ENCODE data around the gene BMPR1A.

BMPR1A gene

DNA sequence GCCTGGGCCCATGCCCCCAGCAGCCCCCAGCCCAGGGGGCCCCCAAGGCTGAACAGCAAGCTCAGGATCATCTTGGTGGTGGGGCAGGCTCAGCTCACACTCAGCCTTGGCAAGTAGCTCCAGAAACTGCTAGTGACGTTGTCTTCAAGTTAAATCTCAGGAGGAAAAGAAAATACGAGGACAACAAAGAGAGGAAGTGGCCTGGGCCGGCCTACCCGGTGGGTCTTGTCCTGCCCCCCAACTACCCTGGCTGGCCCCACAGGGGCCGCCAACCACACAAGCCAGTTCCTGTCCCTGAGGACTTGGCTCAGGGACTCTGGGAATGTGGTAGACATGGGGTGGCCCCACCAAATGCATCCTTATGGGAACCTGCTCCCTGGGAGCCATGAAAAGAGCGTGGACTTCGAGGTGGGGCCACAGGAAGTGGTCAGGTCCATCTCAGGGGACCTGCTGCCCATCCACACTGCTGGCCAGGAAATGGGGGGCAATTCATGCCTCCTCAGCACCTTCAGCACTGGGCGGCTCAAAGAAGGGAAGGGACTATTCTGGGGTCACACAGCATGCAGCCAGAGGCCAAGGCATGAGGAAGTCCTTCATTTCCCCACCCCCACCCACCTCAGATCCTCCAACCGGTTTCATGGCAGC, 201.2 kb downstream of the BMPR1A start, which contains the start of gene MMRN2:
TSS of gene MMRN2 (minus strand) at position 145 of the 645 bp plus-strand sequence. CDS start at position 71, 74 bp downstream.
- H3K79me1 ChIP-seq (ENCODE audit: low read length), result peaks cover 13% of the 10 kb centered on the region
- H2BK12ac ChIP-seq (ENCODE audit: low read length), result peak within 1 kb of the TSS; percentile 44
- no peaks in the 10 kb centered on the region for H3K36me3 ChIP-seq (ENCODE audit: control insufficient read depth in 1 of 2, insufficient read depth in 2 of 2, low read length in 2 of 2)
- peaks cover 2% of the 10 kb centered on the region for H3K79me2 ChIP-seq (ENCODE audit: control insufficient read depth, insufficient read depth, low read length, poor library complexity)
- peak within 1 kb of the TSS; percentile 26 for H3K14ac ChIP-seq (ENCODE audit: low read length)
- DNase-seq, result no peak
- H3K27me3 ChIP-seq (ENCODE audit: insufficient read depth, low read length), result no peaks in the 10 kb centered on the region
- H3K4ac ChIP-seq (ENCODE audit: low read depth, low read length), result no peak within 1 kb of the TSS
- H4K12ac ChIP-seq (ENCODE audit: low read depth, low read length), result no peak within 1 kb of the TSS
- H3K4me3 ChIP-seq (ENCODE audit: low read depth, low read length), result no peak within 1 kb of the TSS
- H3K4me2 ChIP-seq (ENCODE audit: low read length), result no peak within 1 kb of the TSS
- H2AK5ac ChIP-seq (ENCODE audit: low read length), result peak within 1 kb of the TSS; percentile 48
- no peak within 1 kb of the TSS for H3K27ac ChIP-seq (ENCODE audit: low read depth, low read length)
- no peak within 1 kb of the TSS for H3K23ac ChIP-seq (ENCODE audit: low read length)
- H2BK5ac ChIP-seq (ENCODE audit: low read depth, low read length, poor library complexity), result no peak within 1 kb of the TSS
- H2AFZ ChIP-seq (ENCODE audit: insufficient read depth, low read length, poor library complexity), result no peak within 1 kb of the TSS
- WGBS (ENCODE audit: extremely low coverage, insufficient coverage, insufficient read length), result no CpG with 5 or more reads among the region's 9 CpGs
- no peak within 1 kb of the TSS for H3K9ac ChIP-seq (ENCODE audit: low read length)
- H4K91ac ChIP-seq (ENCODE audit: low read depth, low read length), result peak within 1 kb of the TSS; percentile 20
- H3K18ac ChIP-seq (ENCODE audit: low read length), result no peak within 1 kb of the TSS
- peaks cover 34 to 45% of the 10 kb centered on the region in 2 experiments for H3K4me1 ChIP-seq (ENCODE audit: control insufficient read depth in 1 of 2, insufficient read depth in 2 of 2, low read length in 2 of 2)
- peaks cover 12% of the 10 kb centered on the region for H3K9me3 ChIP-seq (ENCODE audit: insufficient read depth, low read depth, low read length)
- no peak within 1 kb of the TSS for H4K8ac ChIP-seq (ENCODE audit: low read depth, low read length)
- no peak within 1 kb of the TSS for H2BK120ac ChIP-seq (ENCODE audit: insufficient read depth, low read length, poor library complexity)

DNA sequence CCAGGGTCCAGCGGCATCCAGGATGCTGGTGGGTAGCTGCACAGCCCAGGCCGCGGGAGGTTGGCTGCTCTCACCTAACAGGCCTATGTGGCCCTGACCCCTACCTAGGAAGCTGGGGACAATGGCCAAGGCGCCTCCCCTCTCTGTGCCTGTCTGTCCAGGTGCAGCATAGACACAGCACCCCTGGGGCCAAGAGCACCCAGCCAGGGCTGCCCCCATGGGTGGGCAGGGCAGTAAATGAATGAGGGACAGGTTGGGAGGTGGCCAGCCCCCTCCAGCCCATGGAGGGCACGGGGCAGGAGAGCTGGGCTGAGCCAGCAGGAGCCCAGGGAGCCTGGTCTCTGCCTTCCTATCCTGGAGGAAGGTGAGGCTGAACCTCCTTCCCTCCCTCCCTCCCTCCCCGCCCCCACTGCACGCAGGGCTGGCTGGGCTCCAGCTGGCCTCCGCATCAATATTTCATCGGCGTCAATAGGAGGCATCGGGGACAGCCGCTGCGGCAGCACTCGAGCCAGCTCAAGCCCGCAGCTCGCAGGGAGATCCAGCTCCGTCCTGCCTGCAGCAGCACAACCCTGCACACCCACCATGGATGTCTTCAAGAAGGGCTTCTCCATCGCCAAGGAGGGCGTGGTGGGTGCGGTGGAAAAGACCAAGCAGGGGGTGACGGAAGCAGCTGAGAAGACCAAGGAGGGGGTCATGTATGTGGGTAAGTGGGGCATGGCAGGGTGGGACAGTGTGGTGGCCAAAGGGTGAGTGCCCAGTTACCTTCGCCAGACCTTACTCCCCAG, 201.9 kb downstream of the BMPR1A start, which contains the start of gene SNCG:
TSS of gene SNCG (plus strand) at position 484 of the 785 bp plus-strand sequence. CDS start at position 583, 99 bp downstream.
- H3K27me3 ChIP-seq (ENCODE audit: insufficient read depth, low read length), result no peaks in the 10 kb centered on the region
- no CpG with 5 or more reads among the region's 22 CpGs for WGBS (ENCODE audit: extremely low coverage, insufficient coverage, insufficient read length)
- peaks cover 12% of the 10 kb centered on the region for H3K9me3 ChIP-seq (ENCODE audit: insufficient read depth, low read depth, low read length)
- no peak within 1 kb of the TSS for H2BK5ac ChIP-seq (ENCODE audit: low read depth, low read length, poor library complexity)
- H3K79me2 ChIP-seq (ENCODE audit: control insufficient read depth, insufficient read depth, low read length, poor library complexity), result peaks cover 2% of the 10 kb centered on the region
- H2BK120ac ChIP-seq (ENCODE audit: insufficient read depth, low read length, poor library complexity), result peak within 1 kb of the TSS; percentile 34
- H3K18ac ChIP-seq (ENCODE audit: low read length), result peak within 1 kb of the TSS; percentile 27
- peak within 1 kb of the TSS; percentile 48 for H2AK5ac ChIP-seq (ENCODE audit: low read length)
- H4K8ac ChIP-seq (ENCODE audit: low read depth, low read length), result peak within 1 kb of the TSS; percentile 42
- H3K36me3 ChIP-seq (ENCODE audit: control insufficient read depth in 1 of 2, insufficient read depth in 2 of 2, low read length in 2 of 2), result no peaks in the 10 kb centered on the region
- H3K23ac ChIP-seq (ENCODE audit: low read length), result no peak within 1 kb of the TSS
- H2BK12ac ChIP-seq (ENCODE audit: low read length), result peak within 1 kb of the TSS; percentile 44
- H3K4ac ChIP-seq (ENCODE audit: low read depth, low read length), result no peak within 1 kb of the TSS
- H3K9ac ChIP-seq (ENCODE audit: low read length), result no peak within 1 kb of the TSS
- H3K14ac ChIP-seq (ENCODE audit: low read length), result peak within 1 kb of the TSS; percentile 55
- peaks cover 13% of the 10 kb centered on the region for H3K79me1 ChIP-seq (ENCODE audit: low read length)
- no peak within 1 kb of the TSS for H3K4me2 ChIP-seq (ENCODE audit: low read length)
- no peak within 1 kb of the TSS for H3K27ac ChIP-seq (ENCODE audit: low read depth, low read length)
- H4K91ac ChIP-seq (ENCODE audit: low read depth, low read length), result peak within 1 kb of the TSS; percentile 69
- peaks cover 34 to 45% of the 10 kb centered on the region in 2 experiments for H3K4me1 ChIP-seq (ENCODE audit: control insufficient read depth in 1 of 2, insufficient read depth in 2 of 2, low read length in 2 of 2)
- no peak within 1 kb of the TSS for H3K4me3 ChIP-seq (ENCODE audit: low read depth, low read length)
- H2AFZ ChIP-seq (ENCODE audit: insufficient read depth, low read length, poor library complexity), result peak within 1 kb of the TSS; percentile 0
- DNase-seq, result no peak
- no peak within 1 kb of the TSS for H4K12ac ChIP-seq (ENCODE audit: low read depth, low read length)

DNA sequence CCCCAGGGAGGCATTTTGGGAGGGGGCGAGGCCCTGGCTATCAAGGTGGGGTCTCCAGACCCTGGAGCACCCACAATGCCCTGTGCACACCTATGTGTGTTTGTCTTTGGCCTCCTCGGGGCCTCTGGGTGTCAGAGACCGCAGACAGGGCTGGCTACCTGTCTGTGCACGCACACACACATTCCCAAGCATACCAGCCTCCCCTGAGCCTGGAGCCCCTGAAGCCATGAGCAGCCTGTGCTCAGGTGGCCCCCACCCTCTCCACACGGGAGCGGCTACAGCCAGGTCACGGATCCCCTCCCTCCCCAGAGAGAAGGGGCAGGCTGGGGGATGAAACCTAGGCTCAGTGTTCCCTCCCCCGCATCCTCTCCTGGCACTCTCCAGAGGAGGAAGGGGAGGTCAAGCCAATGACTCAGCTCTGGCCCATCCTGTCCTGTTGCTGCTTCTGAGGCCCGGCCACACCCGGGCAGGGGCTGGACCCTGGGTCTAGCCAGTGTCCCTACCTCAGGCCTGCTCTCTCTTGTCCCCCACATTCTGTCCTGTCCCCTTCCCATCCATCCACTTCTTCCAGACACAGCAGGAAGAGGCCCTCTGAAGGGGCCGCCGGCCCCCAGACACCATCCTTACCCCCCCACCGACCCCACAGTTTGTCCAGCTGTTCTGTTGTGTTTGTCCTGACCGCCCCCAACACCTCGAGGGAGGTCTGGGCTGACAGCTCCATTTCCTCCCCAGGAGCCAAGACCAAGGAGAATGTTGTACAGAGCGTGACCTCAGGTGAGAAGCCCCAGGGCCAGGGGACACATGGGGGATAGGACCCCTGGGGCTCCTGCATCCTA, 202.7 kb downstream of the BMPR1A start:
- Histone ChIP-seq H3K4me1 (ENCODE audit: control insufficient read depth in 1 of 2, insufficient read depth in 2 of 2, low read length in 2 of 2) (peaks cover 29 to 39% of the 10 kb centered on the region in 2 experiments), H3K27me3 (ENCODE audit: insufficient read depth, low read length) (no peaks in the 10 kb centered on the region), H3K79me1 (ENCODE audit: low read length) (peaks cover 9% of the 10 kb centered on the region), H4K91ac (ENCODE audit: low read depth, low read length) (peak overlapping the region; percentile 69), H4K12ac (ENCODE audit: low read depth, low read length) (no peak overlapping the region), H2BK12ac (ENCODE audit: low read length) (peak overlapping the region; percentile 27), H3K9ac (ENCODE audit: low read length) (no peak overlapping the region), H3K4me2 (ENCODE audit: low read length) (no peak overlapping the region), H3K79me2 (ENCODE audit: control insufficient read depth, insufficient read depth, low read length, poor library complexity) (no peaks in the 10 kb centered on the region), H3K18ac (ENCODE audit: low read length) (peak overlapping the region; percentile 27), H2AK5ac (ENCODE audit: low read length) (peak overlapping the region; percentile 4), H3K9me3 (ENCODE audit: insufficient read depth, low read depth, low read length) (peaks cover 6% of the 10 kb centered on the region), H2BK5ac (ENCODE audit: low read depth, low read length, poor library complexity) (no peak overlapping the region), H3K14ac (ENCODE audit: low read length) (peak overlapping the region; percentile 55), H3K4me3 (ENCODE audit: low read depth, low read length) (no peak overlapping the region), H2BK120ac (ENCODE audit: insufficient read depth, low read length, poor library complexity) (peak overlapping the region; percentile 34), H3K23ac (ENCODE audit: low read length) (no peak overlapping the region), H2AFZ (ENCODE audit: insufficient read depth, low read length, poor library complexity) (peak overlapping the region; percentile 0), H3K36me3 (ENCODE audit: control insufficient read depth in 1 of 2, insufficient read depth in 2 of 2, low read length in 2 of 2) (no peaks in the 10 kb centered on the region), H3K27ac (ENCODE audit: low read depth, low read length) (no peak overlapping the region), H3K4ac (ENCODE audit: low read depth, low read length) (no peak overlapping the region), H4K8ac (ENCODE audit: low read depth, low read length) (peak overlapping the region; percentile 42)
- peak in 1 of 2 donors; percentile 21 for DNase-seq
- no CpG with 5 or more reads among the region's 16 CpGs for WGBS (ENCODE audit: extremely low coverage, insufficient coverage, insufficient read length)

DNA sequence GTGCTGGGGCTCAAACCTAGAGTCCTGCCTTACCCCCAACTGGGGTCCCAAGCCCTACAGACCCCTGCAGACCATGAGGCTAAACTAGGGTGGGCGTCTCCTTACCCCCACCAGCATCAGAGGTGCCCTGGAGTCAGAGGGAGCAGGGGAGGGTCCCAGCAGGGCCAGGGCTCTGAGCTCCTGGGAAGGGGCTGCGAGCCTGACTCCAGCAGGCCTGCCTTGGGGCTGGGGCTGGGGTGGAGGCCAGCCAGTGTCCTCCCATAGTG, 203.3 kb downstream of the BMPR1A start:
- peak overlapping the region; percentile 90 for H2AK5ac ChIP-seq (ENCODE audit: low read length)
- H3K79me2 ChIP-seq (ENCODE audit: control insufficient read depth, insufficient read depth, low read length, poor library complexity), result no peaks in the 10 kb centered on the region
- H2BK5ac ChIP-seq (ENCODE audit: low read depth, low read length, poor library complexity), result no peak overlapping the region
- no peak overlapping the region for H4K8ac ChIP-seq (ENCODE audit: low read depth, low read length)
- peak overlapping the region; percentile 55 for H3K14ac ChIP-seq (ENCODE audit: low read length)
- H3K4ac ChIP-seq (ENCODE audit: low read depth, low read length), result peak overlapping the region; percentile 13
- peak overlapping the region; percentile 69 for H4K91ac ChIP-seq (ENCODE audit: low read depth, low read length)
- H3K4me1 ChIP-seq (ENCODE audit: control insufficient read depth in 1 of 2, insufficient read depth in 2 of 2, low read length in 2 of 2), result peaks cover 26 to 41% of the 10 kb centered on the region in 2 experiments
- H3K36me3 ChIP-seq (ENCODE audit: control insufficient read depth in 1 of 2, insufficient read depth in 2 of 2, low read length in 2 of 2), result no peaks in the 10 kb centered on the region
- H4K12ac ChIP-seq (ENCODE audit: low read depth, low read length), result no peak overlapping the region
- peak overlapping the region; percentile 77 for H2BK12ac ChIP-seq (ENCODE audit: low read length)
- H3K27ac ChIP-seq (ENCODE audit: low read depth, low read length), result no peak overlapping the region
- no peak overlapping the region for H3K23ac ChIP-seq (ENCODE audit: low read length)
- WGBS (ENCODE audit: extremely low coverage, insufficient coverage, insufficient read length), result no CpG with 5 or more reads among the region's 2 CpGs
- no peak overlapping the region for H3K4me3 ChIP-seq (ENCODE audit: low read depth, low read length)
- H3K79me1 ChIP-seq (ENCODE audit: low read length), result peaks cover 9% of the 10 kb centered on the region
- peaks cover 6% of the 10 kb centered on the region for H3K9me3 ChIP-seq (ENCODE audit: insufficient read depth, low read depth, low read length)
- H3K18ac ChIP-seq (ENCODE audit: low read length), result peak overlapping the region; percentile 2
- no peak overlapping the region for H3K9ac ChIP-seq (ENCODE audit: low read length)
- peak overlapping the region; percentile 34 for H2BK120ac ChIP-seq (ENCODE audit: insufficient read depth, low read length, poor library complexity)
- H3K27me3 ChIP-seq (ENCODE audit: insufficient read depth, low read length), result no peaks in the 10 kb centered on the region
- DNase-seq, result no peak
- no peak overlapping the region for H3K4me2 ChIP-seq (ENCODE audit: low read length)
- H2AFZ ChIP-seq (ENCODE audit: insufficient read depth, low read length, poor library complexity), result peak overlapping the region; percentile 0

Measured in trophoblast cell (in vitro differentiated cells and primary cell).